Measurements from ENCODE around the gene TES. TPM values are rescaled to one million over a fixed set of nuclear protein-coding genes. Genes with fewer than 3 reads are reported as not detected.

Gene TES
- total and polyA plus RNA-seq, 2 experiments from 2014 or later, result 37.3 to 38.3 TPM

GRCh38 chr7:116167177-116167576 lies 43.2 kb upstream of the TES start (continued):
- TF ChIP-seq, protein P1, sequence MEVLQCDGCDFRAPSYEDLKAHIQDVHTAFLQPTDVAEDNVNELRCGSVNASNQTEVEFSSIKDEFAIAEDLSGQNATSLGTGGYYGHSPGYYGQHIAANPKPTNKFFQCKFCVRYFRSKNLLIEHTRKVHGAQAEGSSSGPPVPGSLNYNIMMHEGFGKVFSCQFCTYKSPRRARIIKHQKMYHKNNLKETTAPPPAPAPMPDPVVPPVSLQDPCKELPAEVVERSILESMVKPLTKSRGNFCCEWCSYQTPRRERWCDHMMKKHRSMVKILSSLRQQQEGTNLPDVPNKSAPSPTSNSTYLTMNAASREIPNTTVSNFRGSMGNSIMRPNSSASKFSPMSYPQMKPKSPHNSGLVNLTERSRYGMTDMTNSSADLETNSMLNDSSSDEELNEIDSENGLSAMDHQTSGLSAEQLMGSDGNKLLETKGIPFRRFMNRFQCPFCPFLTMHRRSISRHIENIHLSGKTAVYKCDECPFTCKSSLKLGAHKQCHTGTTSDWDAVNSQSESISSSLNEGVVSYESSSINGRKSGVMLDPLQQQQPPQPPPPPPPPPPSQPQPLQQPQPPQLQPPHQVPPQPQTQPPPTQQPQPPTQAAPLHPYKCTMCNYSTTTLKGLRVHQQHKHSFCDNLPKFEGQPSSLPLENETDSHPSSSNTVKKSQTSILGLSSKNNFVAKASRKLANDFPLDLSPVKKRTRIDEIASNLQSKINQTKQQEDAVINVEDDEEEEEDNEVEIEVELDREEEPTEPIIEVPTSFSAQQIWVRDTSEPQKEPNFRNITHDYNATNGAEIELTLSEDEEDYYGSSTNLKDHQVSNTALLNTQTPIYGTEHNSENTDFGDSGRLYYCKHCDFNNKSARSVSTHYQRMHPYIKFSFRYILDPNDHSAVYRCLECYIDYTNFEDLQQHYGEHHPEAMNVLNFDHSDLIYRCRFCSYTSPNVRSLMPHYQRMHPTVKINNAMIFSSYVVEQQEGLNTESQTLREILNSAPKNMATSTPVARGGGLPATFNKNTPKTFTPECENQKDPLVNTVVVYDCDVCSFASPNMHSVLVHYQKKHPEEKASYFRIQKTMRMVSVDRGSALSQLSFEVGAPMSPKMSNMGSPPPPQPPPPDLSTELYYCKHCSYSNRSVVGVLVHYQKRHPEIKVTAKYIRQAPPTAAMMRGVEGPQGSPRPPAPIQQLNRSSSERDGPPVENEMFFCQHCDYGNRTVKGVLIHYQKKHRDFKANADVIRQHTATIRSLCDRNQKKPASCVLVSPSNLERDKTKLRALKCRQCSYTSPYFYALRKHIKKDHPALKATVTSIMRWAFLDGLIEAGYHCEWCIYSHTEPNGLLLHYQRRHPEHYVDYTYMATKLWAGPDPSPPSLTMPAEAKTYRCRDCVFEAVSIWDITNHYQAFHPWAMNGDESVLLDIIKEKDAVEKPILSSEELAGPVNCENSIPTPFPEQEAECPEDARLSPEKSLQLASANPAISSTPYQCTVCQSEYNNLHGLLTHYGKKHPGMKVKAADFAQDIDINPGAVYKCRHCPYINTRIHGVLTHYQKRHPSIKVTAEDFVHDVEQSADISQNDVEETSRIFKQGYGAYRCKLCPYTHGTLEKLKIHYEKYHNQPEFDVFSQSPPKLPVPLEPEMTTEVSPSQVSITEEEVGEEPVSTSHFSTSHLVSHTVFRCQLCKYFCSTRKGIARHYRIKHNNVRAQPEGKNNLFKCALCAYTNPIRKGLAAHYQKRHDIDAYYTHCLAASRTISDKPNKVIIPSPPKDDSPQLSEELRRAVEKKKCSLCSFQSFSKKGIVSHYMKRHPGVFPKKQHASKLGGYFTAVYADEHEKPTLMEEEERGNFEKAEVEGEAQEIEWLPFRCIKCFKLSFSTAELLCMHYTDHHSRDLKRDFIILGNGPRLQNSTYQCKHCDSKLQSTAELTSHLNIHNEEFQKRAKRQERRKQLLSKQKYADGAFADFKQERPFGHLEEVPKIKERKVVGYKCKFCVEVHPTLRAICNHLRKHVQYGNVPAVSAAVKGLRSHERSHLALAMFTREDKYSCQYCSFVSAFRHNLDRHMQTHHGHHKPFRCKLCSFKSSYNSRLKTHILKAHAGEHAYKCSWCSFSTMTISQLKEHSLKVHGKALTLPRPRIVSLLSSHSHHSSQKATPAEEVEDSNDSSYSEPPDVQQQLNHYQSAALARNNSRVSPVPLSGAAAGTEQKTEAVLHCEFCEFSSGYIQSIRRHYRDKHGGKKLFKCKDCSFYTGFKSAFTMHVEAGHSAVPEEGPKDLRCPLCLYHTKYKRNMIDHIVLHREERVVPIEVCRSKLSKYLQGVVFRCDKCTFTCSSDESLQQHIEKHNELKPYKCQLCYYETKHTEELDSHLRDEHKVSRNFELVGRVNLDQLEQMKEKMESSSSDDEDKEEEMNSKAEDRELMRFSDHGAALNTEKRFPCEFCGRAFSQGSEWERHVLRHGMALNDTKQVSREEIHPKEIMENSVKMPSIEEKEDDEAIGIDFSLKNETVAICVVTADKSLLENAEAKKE (CRISPR knock-in tag; IDR thresholded peaks at IDR 0.05), result peak; percentile 8; the same call in 1 of the 2 replicates
- TF ChIP-seq, protein P2, sequence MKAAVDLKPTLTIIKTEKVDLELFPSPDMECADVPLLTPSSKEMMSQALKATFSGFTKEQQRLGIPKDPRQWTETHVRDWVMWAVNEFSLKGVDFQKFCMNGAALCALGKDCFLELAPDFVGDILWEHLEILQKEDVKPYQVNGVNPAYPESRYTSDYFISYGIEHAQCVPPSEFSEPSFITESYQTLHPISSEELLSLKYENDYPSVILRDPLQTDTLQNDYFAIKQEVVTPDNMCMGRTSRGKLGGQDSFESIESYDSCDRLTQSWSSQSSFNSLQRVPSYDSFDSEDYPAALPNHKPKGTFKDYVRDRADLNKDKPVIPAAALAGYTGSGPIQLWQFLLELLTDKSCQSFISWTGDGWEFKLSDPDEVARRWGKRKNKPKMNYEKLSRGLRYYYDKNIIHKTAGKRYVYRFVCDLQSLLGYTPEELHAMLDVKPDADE (IDR thresholded peaks at IDR 0.05), result no peak
- TF ChIP-seq NANOG (IDR thresholded peaks at IDR 0.05; ENCODE audit: borderline replicate concordance) (no peak), CTCF (conservative IDR thresholded peaks at IDR 0.05; ENCODE audit: low read depth in 2 of 2) (peak; percentile 53 to 65; a peak in 3 of 4 replicates), POLR2AphosphoS5 (IDR thresholded peaks at IDR 0.05; ENCODE audit: low read depth) (no peak), EZH2 (IDR thresholded peaks at IDR 0.05; ENCODE audit: low read depth, unreplicated experiment) (no peak)

DNA sequence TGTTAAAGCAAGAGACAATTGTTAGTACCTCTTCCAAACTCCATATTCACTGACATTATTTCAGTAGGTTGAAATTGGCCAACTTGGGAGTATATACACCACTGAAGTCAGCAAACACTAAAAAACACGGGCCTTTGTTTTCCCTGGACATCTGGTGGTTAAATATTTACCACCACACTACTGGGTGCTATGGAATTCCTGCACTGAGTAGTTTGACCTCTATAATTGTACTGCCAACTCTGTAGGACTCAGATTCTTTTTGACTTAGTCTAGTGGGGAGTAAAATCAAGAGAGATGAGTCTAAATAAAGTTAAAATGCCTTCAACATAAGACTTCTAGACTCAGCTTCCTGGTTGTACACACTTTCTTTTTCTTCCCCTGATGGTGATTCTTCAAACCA lies 41.3 kb upstream of the TES start:
- H3K4me2 ChIP-seq, result no peak overlapping the region
- no peak for ATAC-seq
- TF ChIP-seq, protein P2 (IDR thresholded peaks at IDR 0.05), result no peak
- no peak for TF ChIP-seq EZH2 (IDR thresholded peaks at IDR 0.05; ENCODE audit: low read depth, unreplicated experiment)
- no peak for TF ChIP-seq JUNB (IDR thresholded peaks at IDR 0.05; ENCODE audit: unreplicated experiment)
- TF ChIP-seq CREB1 (CRISPR knock-in tag; IDR thresholded peaks at IDR 0.05; ENCODE audit: low read depth), result no peak
- no peak for TF ChIP-seq POLR2AphosphoS5 (IDR thresholded peaks at IDR 0.05; ENCODE audit: low read depth)
- TF ChIP-seq EZH2phosphoT487 (IDR thresholded peaks at IDR 0.05; ENCODE audit: unreplicated experiment), result no peak
- no peak for TF ChIP-seq STAT1 (IDR thresholded peaks at IDR 0.05; ENCODE audit: unreplicated experiment)
- no peak for TF ChIP-seq CTCF (conservative IDR thresholded peaks at IDR 0.05; ENCODE audit: low read depth in 2 of 2)
- TF ChIP-seq ZNF114 (CRISPR knock-in tag; IDR thresholded peaks at IDR 0.05), result no peak
- no peak for TF ChIP-seq ZNF331 (CRISPR knock-in tag; IDR thresholded peaks at IDR 0.05; ENCODE audit: low read depth)

More for the DNA sequence above, 41.3 kb upstream of the TES start:
- Mint-ChIP-seq H3K9me3 (no peaks in the 10 kb centered on the region; the same call in 2 of the 3 replicates), H3K27ac (no peak overlapping the region), H3K27me3 (ENCODE audit: insufficient read depth, low read depth, poor library complexity) (no peaks in the 10 kb centered on the region), H3K36me3 (ENCODE audit: low read depth) (no peaks in the 10 kb centered on the region), H3K4me1 (peaks cover 6% of the 10 kb centered on the region; the same call in 2 of the 3 replicates), H3K4me3 (no peak overlapping the region)
- Histone ChIP-seq H3K27ac (ENCODE audit: low read depth) (no peak overlapping the region), H3K9me2 (ENCODE audit: insufficient read depth) (peaks cover 14% of the 10 kb centered on the region), H2AFZ (no peak overlapping the region), H3K4me3 (no peak overlapping the region), H3K36me3 (ENCODE audit: insufficient read depth) (no peaks in the 10 kb centered on the region), H3K4me1 (ENCODE audit: insufficient read depth) (peaks cover 5% of the 10 kb centered on the region; the same call in 1 of the 2 replicates), H3K79me2 (replicated peaks; ENCODE audit: insufficient read depth) (no peaks in the 10 kb centered on the region), H3F3A (replicated peaks; ENCODE audit: low read depth) (no peaks in the 10 kb centered on the region), H4K20me1 (replicated peaks; ENCODE audit: insufficient read depth) (no peaks in the 10 kb centered on the region), H3K27me3 (ENCODE audit: insufficient read depth) (no peaks in the 10 kb centered on the region)
- DNase-seq (ENCODE audit: low spot score), result no peak
